Measurements from ENCODE around the gene SLC6A19. TPM values are rescaled to one million over a fixed set of nuclear protein-coding genes. Genes with fewer than 3 reads are reported as not detected.

Gene SLC6A19
- total and polyA plus RNA-seq, 2 of the 4 experiments (the other 2 are of a cell fraction) = not detected

GRCh38 chr5:1175801-1176472 is 25.5 kb upstream of the SLC6A19 start:
- intact Hi-C loops (cut with micrococcal nuclease) (no loop called here), dilution Hi-C loops (cut with HindIII; ENCODE audit: low sequenced_read_pairs, unreplicated experiment) (no loop called here), in situ Hi-C loops (cut with MboI; ENCODE audit: low sequenced_read_pairs) (loop anchor here (10.0 kb wide), 1 partner anchor 241 kb away; no protein-coding TSS in a partner anchor)
- ChIA-PET POLR2A (ENCODE audit: unreplicated experiment) (no interaction called here), CTCF (no interaction called here)
- H4K5ac ChIP-seq (ENCODE audit: low read depth, low read length) = no peak overlapping the region
- no peak overlapping the region for H3K18ac ChIP-seq (ENCODE audit: low read depth, low read length)
- H3K9me1 ChIP-seq (ENCODE audit: insufficient read depth, low read length) = no peaks in the 10 kb centered on the region
- DNase-seq (no peak), ATAC-seq (ENCODE audit: low read depth) (no peak)
- H3K14ac ChIP-seq (replicated peaks; ENCODE audit: low read depth, low read length) = no peak overlapping the region
- H3K56ac ChIP-seq (ENCODE audit: extremely low read depth, insufficient read depth, low read length) = no peak overlapping the region
- H3K36me3 ChIP-seq (ENCODE audit: control insufficient read depth, insufficient read depth, low read length) = no peaks in the 10 kb centered on the region
- H2AK9ac ChIP-seq (replicated peaks; ENCODE audit: low read depth, low read length, poor library complexity) = no peak overlapping the region
- H2BK20ac ChIP-seq (ENCODE audit: low read depth, low read length) = no peak overlapping the region
- H4K20me1 ChIP-seq (ENCODE audit: insufficient read depth, low read length) = no peaks in the 10 kb centered on the region
- H3K4me1 ChIP-seq (ENCODE audit: control insufficient read depth, insufficient read depth, low read length) = no peaks in the 10 kb centered on the region
- WGBS, 2 experiments (ENCODE audit: extremely low coverage in 2 of 2, insufficient read length in 1 of 2) = 92% methylated on average over 9 of the region's 26 CpGs; no CpG with 5 or more reads in 1 of the 2 experiments
- no peak overlapping the region for H3K4me2 ChIP-seq (ENCODE audit: low read depth, low read length)
- no peak overlapping the region for H2AK5ac ChIP-seq (ENCODE audit: low read depth, low read length)
- no TSS peak for BruUV-seq (replicated peaks)
- peaks cover 6% of the 10 kb centered on the region; the same call in 1 of the 2 replicates for H3K27me3 ChIP-seq (ENCODE audit: control insufficient read depth, insufficient read depth, low read length)
- H4K91ac ChIP-seq (ENCODE audit: insufficient read depth, low read depth, low read length) = no peak overlapping the region
- no peak overlapping the region for H3K23ac ChIP-seq (ENCODE audit: low read depth, low read length)
- H2BK15ac ChIP-seq (ENCODE audit: low read depth, low read length) = no peak overlapping the region
- no peak overlapping the region for H2AFZ ChIP-seq (replicated peaks; ENCODE audit: low read length, poor library complexity)
- H3K79me1 ChIP-seq (ENCODE audit: low read depth in 1 of 2, low read length in 2 of 2) = no peaks in the 10 kb centered on the region
- H3K27ac ChIP-seq (ENCODE audit: insufficient read depth, low read length) = no peak overlapping the region
- no peak overlapping the region for H3K4me3 ChIP-seq (ENCODE audit: insufficient read depth, low read depth, low read length)
- no peak for TF ChIP-seq CTCF (conservative IDR thresholded peaks at IDR 0.05; ENCODE audit: low read depth, low read length)
- no peak for TF ChIP-seq BHLHE40 (IDR thresholded peaks at IDR 0.05; ENCODE audit: low read depth, low read length)
- TF ChIP-seq CEBPB (IDR thresholded peaks at IDR 0.05; ENCODE audit: low read depth, low read length) = no peak
- no peak for TF ChIP-seq NFE2L2 (IDR thresholded peaks at IDR 0.05; ENCODE audit: low read depth, low read length)
- no peak for TF ChIP-seq RCOR1 (IDR thresholded peaks at IDR 0.05; ENCODE audit: insufficient replicate concordance, low read length)
- TF ChIP-seq RFX5 (IDR thresholded peaks at IDR 0.05; ENCODE audit: low read depth, low read length) = no peak
- TF ChIP-seq MAZ (IDR thresholded peaks at IDR 0.05; ENCODE audit: borderline replicate concordance, low read depth, low read length) = no peak
- no peak for TF ChIP-seq CHD1 (IDR thresholded peaks at IDR 0.05; ENCODE audit: low read depth, low read length)
- no peak for TF ChIP-seq RAD21 (IDR thresholded peaks at IDR 0.05; ENCODE audit: low read length)
- TF ChIP-seq MAFK (IDR thresholded peaks at IDR 0.05; ENCODE audit: low read depth, low read length) = no peak
- no peak for TF ChIP-seq USF2 (IDR thresholded peaks at IDR 0.05; ENCODE audit: low read depth, low read length)
- no peak for TF ChIP-seq ELK1 (IDR thresholded peaks at IDR 0.05; ENCODE audit: borderline replicate concordance, low read depth, low read length)
- H2BK120ac ChIP-seq (ENCODE audit: low read depth, low read length) = no peak overlapping the region
- H3K9me3 ChIP-seq (ENCODE audit: control insufficient read depth, insufficient read depth, low read length) = peaks cover 2% of the 10 kb centered on the region; the same call in 1 of the 2 replicates
- no peak overlapping the region for H4K8ac ChIP-seq (ENCODE audit: low read depth in 2 of 2, low read length in 2 of 2)
- no peak overlapping the region for H3K4ac ChIP-seq (ENCODE audit: low read depth, low read length)
- no peak overlapping the region for H3K9ac ChIP-seq (ENCODE audit: low read depth, low read length)
- no peak overlapping the region for H2BK5ac ChIP-seq (ENCODE audit: low read depth, low read length, poor library complexity, severe bottlenecking)

Measured in IMR-90 (cell line).